ENCODE results near the gene ZBTB20. TPM values are rescaled to one million over a fixed set of nuclear protein-coding genes. Genes with fewer than 3 reads are reported as not detected.
A peak's percentile ranks its signal among the peaks of the same experiment; 100 is the strongest.

Gene ZBTB20
- total and polyA plus RNA-seq, 5 donors from 2014 or later: 10.1 to 58.2 (median 13.2) TPM

DNA sequence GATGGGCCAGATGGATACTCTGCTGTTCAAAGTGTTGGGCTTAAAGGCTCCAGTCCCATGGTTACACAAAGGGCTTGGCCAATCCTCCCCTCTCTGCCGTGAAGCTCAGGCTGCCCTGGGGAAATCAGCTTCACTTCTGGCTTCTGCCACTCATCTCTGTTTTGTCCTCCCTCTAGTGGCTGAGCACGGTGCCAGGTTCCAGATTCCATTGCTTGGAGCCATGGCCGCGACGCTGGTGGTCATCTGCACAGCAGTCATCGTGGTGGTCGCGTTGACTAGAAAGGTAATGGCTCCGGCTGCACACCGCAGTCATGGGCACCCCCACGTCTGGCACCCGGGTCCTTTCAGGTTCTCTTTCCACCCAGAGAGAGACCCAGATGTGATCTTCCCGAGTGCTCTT is 847.7 kb downstream of the ZBTB20 start:
- Mint-ChIP-seq H3K27me3 (no peaks in the 10 kb centered on the region), H3K9me3 (no peaks in the 10 kb centered on the region), H3K36me3 (peaks cover 54% of the 10 kb centered on the region), H3K4me3 (peak overlapping the region; percentile 81 to 92 (median 86)), H3K27ac (peak overlapping the region; percentile 81 to 97 (median 91)), H3K4me1 (peaks cover 22 to 86% (median 53%) of the 10 kb centered on the region in 4 donors)
- H3K4me1 ChIP-seq (ENCODE audit: control insufficient read depth, insufficient read depth, low read length, poor library complexity, severe bottlenecking): peaks cover 76% of the 10 kb centered on the region
- H3K36me3 ChIP-seq (ENCODE audit: control insufficient read depth, insufficient read depth, low read length): peaks cover 31% of the 10 kb centered on the region
- H3K27ac ChIP-seq (ENCODE audit: insufficient read depth, low read length, poor library complexity, severe bottlenecking): peak overlapping the region; percentile 96
- H3K27me3 ChIP-seq (ENCODE audit: control insufficient read depth, insufficient read depth, low read length): no peaks in the 10 kb centered on the region
- ATAC-seq (ENCODE audit: low read depth in 2 of 2) (peak; percentile 48 to 57), DNase-seq (peak; percentile 39 to 76 (median 55))
- H3K4me3 ChIP-seq (ENCODE audit: low read depth, low read length): peak overlapping the region; percentile 97
- H3K9me3 ChIP-seq (ENCODE audit: control insufficient read depth in 2 of 2, low read length in 2 of 2): no peaks in the 10 kb centered on the region

GRCh38 chr3:114295946-114296345 is 851.1 kb downstream of the ZBTB20 start:
- no peaks in the 10 kb centered on the region for H3K9me3 Mint-ChIP-seq
- no peak for ATAC-seq (ENCODE audit: low read depth in 2 of 2)
- peaks cover 40% of the 10 kb centered on the region for H3K36me3 Mint-ChIP-seq
- peaks cover 25 to 91% (median 49%) of the 10 kb centered on the region in 4 donors for H3K4me1 Mint-ChIP-seq
- H3K4me1 ChIP-seq (ENCODE audit: control insufficient read depth, insufficient read depth, low read length, poor library complexity, severe bottlenecking): peaks cover 88% of the 10 kb centered on the region
- H3K4me3 ChIP-seq (ENCODE audit: low read depth, low read length): peak overlapping the region; percentile 97
- no peaks in the 10 kb centered on the region for H3K9me3 ChIP-seq (ENCODE audit: control insufficient read depth in 2 of 2, low read length in 2 of 2)
- H3K27me3 Mint-ChIP-seq: no peaks in the 10 kb centered on the region
- H3K4me3 Mint-ChIP-seq: peak overlapping the region; percentile 88 to 98 (median 90)
- H3K27me3 ChIP-seq (ENCODE audit: control insufficient read depth, insufficient read depth, low read length): no peaks in the 10 kb centered on the region
- H3K36me3 ChIP-seq (ENCODE audit: control insufficient read depth, insufficient read depth, low read length): peaks cover 12% of the 10 kb centered on the region
- H3K27ac ChIP-seq (ENCODE audit: insufficient read depth, low read length, poor library complexity, severe bottlenecking): peak overlapping the region; percentile 96
- peak in 1 of 3 donors; percentile 45 for DNase-seq
- H3K27ac Mint-ChIP-seq: peak overlapping the region; percentile 91 to 100 (median 98)

DNA sequence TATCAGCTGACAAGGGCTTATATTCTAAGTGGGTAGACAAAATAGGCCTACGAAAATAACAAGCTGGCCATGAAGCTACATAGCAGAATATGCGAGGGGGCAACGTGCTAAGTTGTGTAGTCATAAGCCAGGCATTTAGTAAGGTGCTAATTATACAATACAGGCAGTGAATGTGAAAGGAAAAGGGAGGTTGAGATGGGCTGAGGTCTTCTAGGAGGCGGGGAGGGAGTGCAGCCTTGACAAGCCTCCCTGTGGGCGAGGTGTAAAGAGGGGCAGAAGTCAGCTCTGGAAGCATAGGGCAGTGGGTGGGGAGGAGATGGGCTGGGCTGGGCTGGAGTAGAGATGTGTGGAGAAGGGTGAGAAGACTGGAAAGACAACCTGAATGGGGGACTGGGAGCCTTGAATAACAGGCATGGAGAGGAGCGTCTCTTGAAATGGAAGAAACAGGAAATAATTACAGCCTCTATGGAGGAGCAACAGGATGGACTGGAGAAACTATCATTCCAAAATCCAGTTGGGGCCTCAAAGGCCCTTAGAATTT is 852.1 kb downstream of the ZBTB20 start:
- Mint-ChIP-seq H3K9me3 (no peaks in the 10 kb centered on the region), H3K27ac (peak overlapping the region; percentile 91 to 100 (median 98)), H3K4me3 (peak overlapping the region; percentile 88 to 98 (median 90)), H3K36me3 (peaks cover 32% of the 10 kb centered on the region), H3K4me1 (peaks cover 27 to 91% (median 43%) of the 10 kb centered on the region in 4 donors), H3K27me3 (no peaks in the 10 kb centered on the region)
- Histone ChIP-seq H3K4me1 (ENCODE audit: control insufficient read depth, insufficient read depth, low read length, poor library complexity, severe bottlenecking) (peaks cover 84% of the 10 kb centered on the region), H3K4me3 (ENCODE audit: low read depth, low read length) (peak overlapping the region; percentile 97), H3K27ac (ENCODE audit: insufficient read depth, low read length, poor library complexity, severe bottlenecking) (peak overlapping the region; percentile 96), H3K9me3 (ENCODE audit: control insufficient read depth in 2 of 2, low read length in 2 of 2) (no peaks in the 10 kb centered on the region), H3K36me3 (ENCODE audit: control insufficient read depth, insufficient read depth, low read length) (peaks cover 6% of the 10 kb centered on the region), H3K27me3 (ENCODE audit: control insufficient read depth, insufficient read depth, low read length) (no peaks in the 10 kb centered on the region)
- ATAC-seq (ENCODE audit: low read depth in 2 of 2): peak; percentile 7 to 13
- peak in 1 of 3 donors; percentile 78 for DNase-seq

DNA sequence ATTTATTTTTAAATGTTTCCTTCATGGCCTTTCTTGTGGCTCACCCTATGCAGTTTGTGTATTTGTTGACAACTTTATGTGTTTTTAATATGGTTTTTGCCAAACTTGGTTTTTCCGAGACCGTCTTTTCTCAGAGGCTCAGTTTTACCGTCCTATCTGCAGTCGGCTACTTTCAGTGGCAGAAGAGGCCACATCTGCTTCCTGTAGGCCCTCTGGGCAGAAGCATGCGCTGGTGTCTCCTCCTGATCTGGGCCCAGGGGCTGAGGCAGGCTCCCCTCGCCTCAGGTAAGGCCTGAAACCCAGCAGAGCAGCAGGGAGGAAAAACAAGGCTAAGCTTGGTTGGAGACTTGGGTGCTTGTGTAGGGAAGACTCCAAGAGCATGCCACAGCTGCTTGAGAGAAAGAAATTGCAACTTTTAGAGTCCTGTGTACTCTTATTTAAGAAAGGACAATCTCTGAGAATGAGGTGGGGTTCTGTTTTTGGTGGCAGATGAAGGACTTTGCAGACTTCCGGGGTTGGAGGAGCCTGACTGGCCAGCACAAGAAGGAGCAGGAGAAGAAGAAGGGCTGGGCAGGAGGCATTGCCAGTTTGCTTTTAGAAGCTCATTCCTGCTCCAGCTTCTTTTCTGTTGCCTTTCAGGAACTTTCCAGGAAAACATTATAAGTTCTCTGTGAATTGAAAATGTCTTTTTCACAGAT is 853.1 kb downstream of the ZBTB20 start, which contains the start of gene TIGIT:
Gene TIGIT, plus strand, starts transcription at position 191 of the 698 bp plus-strand sequence. Its CDS starts 34 bp downstream, at position 225.
- H3K27ac Mint-ChIP-seq: peak within 1 kb of the TSS; percentile 91 to 100 (median 98)
- peaks cover 18 to 86% (median 38%) of the 10 kb centered on the region in 4 donors for H3K4me1 Mint-ChIP-seq
- peak in 2 of 3 donors; percentile 25 to 83 for DNase-seq
- Histone ChIP-seq H3K27me3 (ENCODE audit: control insufficient read depth, insufficient read depth, low read length) (no peaks in the 10 kb centered on the region), H3K4me1 (ENCODE audit: control insufficient read depth, insufficient read depth, low read length, poor library complexity, severe bottlenecking) (peaks cover 75% of the 10 kb centered on the region), H3K27ac (ENCODE audit: insufficient read depth, low read length, poor library complexity, severe bottlenecking) (peak within 1 kb of the TSS; percentile 96), H3K4me3 (ENCODE audit: low read depth, low read length) (peak within 1 kb of the TSS; percentile 97), H3K36me3 (ENCODE audit: control insufficient read depth, insufficient read depth, low read length) (no peaks in the 10 kb centered on the region), H3K9me3 (ENCODE audit: control insufficient read depth in 2 of 2, low read length in 2 of 2) (no peaks in the 10 kb centered on the region)
- ATAC-seq (ENCODE audit: low read depth in 2 of 2): peak in 1 of 2 donors; percentile 13
- H3K9me3 Mint-ChIP-seq: no peaks in the 10 kb centered on the region
- no peaks in the 10 kb centered on the region for H3K27me3 Mint-ChIP-seq
- peaks cover 24% of the 10 kb centered on the region for H3K36me3 Mint-ChIP-seq
- H3K4me3 Mint-ChIP-seq: peak within 1 kb of the TSS; percentile 88 to 98 (median 90)

DNA sequence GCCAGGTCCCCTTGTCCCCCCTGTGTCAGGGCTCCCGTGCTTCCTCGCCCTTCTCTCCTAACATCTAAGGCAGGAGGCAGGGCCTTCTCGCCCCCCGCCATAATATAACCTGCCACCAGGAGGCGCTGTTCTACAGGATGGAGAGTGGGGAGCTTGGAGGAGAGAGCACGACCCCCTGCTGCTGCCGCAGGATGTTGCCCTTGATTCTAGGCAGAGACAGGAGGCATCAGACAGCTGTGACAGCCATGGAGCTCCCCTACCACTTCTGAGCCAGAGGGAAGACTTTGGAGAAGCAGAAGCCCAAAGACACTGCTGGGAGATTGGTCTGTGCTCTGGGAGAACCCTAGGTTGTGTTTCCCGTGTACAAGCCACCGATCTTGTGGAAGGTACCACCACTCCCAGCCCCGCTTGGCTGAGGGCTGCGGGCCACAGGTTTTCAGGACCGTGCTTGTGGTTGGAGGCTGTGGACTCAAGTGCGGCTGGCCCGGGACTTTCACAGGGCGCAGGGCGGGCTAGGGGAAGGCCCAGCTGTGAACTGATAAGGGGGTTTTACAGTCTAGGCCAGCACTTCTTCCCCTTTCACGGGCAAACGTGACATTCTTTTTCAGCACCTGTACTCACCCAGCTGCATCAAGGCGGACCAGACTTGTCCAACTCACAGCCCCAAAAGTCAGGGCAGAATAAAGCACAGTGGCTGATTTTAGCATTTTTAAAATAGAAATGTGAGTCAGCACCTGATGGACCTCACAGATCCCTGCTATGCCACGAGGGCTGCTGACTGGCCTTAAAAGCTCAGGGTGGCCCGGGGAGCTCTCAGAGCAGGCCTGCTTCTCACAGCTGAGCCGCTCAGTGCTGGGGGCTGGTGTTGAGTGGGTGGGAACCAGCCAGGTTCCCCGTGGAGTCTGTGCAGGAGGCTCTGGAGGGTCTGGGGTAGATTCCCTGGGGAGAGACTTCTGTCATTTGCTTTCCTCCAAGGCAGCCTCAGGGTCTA is 855.9 kb downstream of the ZBTB20 start:
- Histone ChIP-seq H3K27ac (ENCODE audit: insufficient read depth, low read length, poor library complexity, severe bottlenecking) (peak overlapping the region; percentile 96), H3K36me3 (ENCODE audit: control insufficient read depth, insufficient read depth, low read length) (no peaks in the 10 kb centered on the region), H3K27me3 (ENCODE audit: control insufficient read depth, insufficient read depth, low read length) (no peaks in the 10 kb centered on the region), H3K4me1 (ENCODE audit: control insufficient read depth, insufficient read depth, low read length, poor library complexity, severe bottlenecking) (peaks cover 53% of the 10 kb centered on the region), H3K9me3 (ENCODE audit: control insufficient read depth in 2 of 2, low read length in 2 of 2) (no peaks in the 10 kb centered on the region), H3K4me3 (ENCODE audit: low read depth, low read length) (peak overlapping the region; percentile 97)
- Mint-ChIP-seq H3K4me3 (peak overlapping the region; percentile 88 to 98 (median 90)), H3K27ac (peak overlapping the region; percentile 91 to 100 (median 98)), H3K9me3 (no peaks in the 10 kb centered on the region), H3K4me1 (peaks cover 21 to 68% (median 30%) of the 10 kb centered on the region in 4 donors), H3K36me3 (peaks cover 8% of the 10 kb centered on the region), H3K27me3 (no peaks in the 10 kb centered on the region)
- ATAC-seq (ENCODE audit: low read depth in 2 of 2) (peak; percentile 79 to 80), DNase-seq (peak; percentile 87 to 96 (median 92))

- H3K4me3 ChIP-seq (ENCODE audit: low read depth, low read length): peak overlapping the region; percentile 69
- Mint-ChIP-seq H3K9me3 (peaks cover 0 to 3% (median 0%) of the 10 kb centered on the region in 7 donors), H3K27ac (peak overlapping the region; percentile 93 to 100 (median 94)), H3K4me1 (peaks cover 14 to 43% (median 29%) of the 10 kb centered on the region in 4 donors), H3K4me3 (peak overlapping the region; percentile 72 to 86 (median 80)), H3K27me3 (no peaks in the 10 kb centered on the region), H3K36me3 (no peaks in the 10 kb centered on the region)
- peaks cover 14% of the 10 kb centered on the region for H3K4me1 ChIP-seq (ENCODE audit: control insufficient read depth, insufficient read depth, low read length, poor library complexity, severe bottlenecking)
- H3K9me3 ChIP-seq (ENCODE audit: control insufficient read depth in 2 of 2, low read length in 2 of 2): no peaks in the 10 kb centered on the region
- peak overlapping the region; percentile 69 for H3K27ac ChIP-seq (ENCODE audit: insufficient read depth, low read length, poor library complexity, severe bottlenecking)
- H3K36me3 ChIP-seq (ENCODE audit: control insufficient read depth, insufficient read depth, low read length): no peaks in the 10 kb centered on the region
- H3K27me3 ChIP-seq (ENCODE audit: control insufficient read depth, insufficient read depth, low read length): no peaks in the 10 kb centered on the region
- ATAC-seq (ENCODE audit: low read depth in 2 of 2) (no peak), DNase-seq (no peak)
Measured at GRCh38 chr3:114286266-114286665, 860.8 kb downstream of the ZBTB20 start.

DNA sequence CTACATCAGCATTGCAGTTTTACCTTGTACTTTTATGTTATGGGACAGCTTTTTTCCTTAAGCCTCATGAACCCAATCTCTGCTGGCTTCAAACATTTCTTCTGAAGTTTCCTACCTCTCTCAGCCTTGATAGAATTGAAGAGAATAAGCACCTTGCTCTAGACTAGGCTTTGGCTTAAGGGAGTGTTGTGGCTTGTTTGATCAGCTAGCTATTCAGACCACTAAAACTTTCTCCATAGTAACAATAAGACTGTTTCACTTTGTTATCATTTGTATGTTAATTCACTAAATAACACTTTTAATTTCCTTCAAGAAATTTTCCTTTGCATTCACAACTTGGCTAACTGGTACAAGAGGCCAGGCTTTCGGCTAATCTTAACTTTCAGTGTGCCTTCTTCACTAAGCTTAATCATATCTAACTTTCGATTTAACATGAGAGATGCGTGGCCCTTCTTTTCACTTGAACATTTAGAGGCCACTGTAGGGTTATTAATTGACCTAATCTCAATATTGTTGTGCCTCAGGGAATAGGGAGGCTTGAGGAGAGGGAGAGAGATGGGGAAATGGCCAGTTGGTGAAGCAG is 861.3 kb downstream of the ZBTB20 start:
- H3K36me3 ChIP-seq (ENCODE audit: control insufficient read depth, insufficient read depth, low read length): no peaks in the 10 kb centered on the region
- H3K9me3 ChIP-seq (ENCODE audit: control insufficient read depth in 2 of 2, low read length in 2 of 2): no peaks in the 10 kb centered on the region
- Mint-ChIP-seq H3K4me1 (peaks cover 14 to 37% (median 24%) of the 10 kb centered on the region in 4 donors), H3K9me3 (peaks cover 0 to 3% (median 0%) of the 10 kb centered on the region in 7 donors), H3K4me3 (peak overlapping the region; percentile 72 to 86 (median 80)), H3K27me3 (no peaks in the 10 kb centered on the region), H3K27ac (peak overlapping the region; percentile 93 to 100 (median 94)), H3K36me3 (no peaks in the 10 kb centered on the region)
- DNase-seq: peak in 2 of 3 donors; percentile 49
- no peaks in the 10 kb centered on the region for H3K27me3 ChIP-seq (ENCODE audit: control insufficient read depth, insufficient read depth, low read length)
- H3K27ac ChIP-seq (ENCODE audit: insufficient read depth, low read length, poor library complexity, severe bottlenecking): peak overlapping the region; percentile 69
- peak overlapping the region; percentile 69 for H3K4me3 ChIP-seq (ENCODE audit: low read depth, low read length)
- H3K4me1 ChIP-seq (ENCODE audit: control insufficient read depth, insufficient read depth, low read length, poor library complexity, severe bottlenecking): peaks cover 8% of the 10 kb centered on the region
- peak; percentile 66 to 70 for ATAC-seq (ENCODE audit: low read depth in 2 of 2)

Data from CD4-positive, CD25-positive, alpha-beta regulatory T cell (primary cell).